B cell (primary cell): ENCODE measurements around the gene RIMBP2. TPM values are rescaled to one million over a fixed set of nuclear protein-coding genes. Genes with fewer than 3 reads are reported as not detected.

ENCODE experiments used
- ATAC-seq: fragments of 200-7000 bp; cut with Tn5 transposase; one replicate; pipeline ENCODE4 v1.10.0; 2021; ENCODE audit warnings: low read depth, mild to moderate bottlenecking, moderate number of reproducible peaks, moderate library complexity
- CTCF ChIA-PET: fragments of 350-600 bp; sonication (Branson Sonifier 250); formaldehyde crosslinking; loops from one replicate; lab custom pipeline; 2021; ENCODE audit warnings: antibody characterized with exemption, inconsistent platforms; lab: Charles Lee
- POLR2A ChIA-PET: fragments of 350-600 bp; sonication (Branson Sonifier 250); formaldehyde crosslinking; loops from one replicate; lab custom pipeline; 2021; ENCODE audit warnings: antibody characterized with exemption; lab: Charles Lee
- DNase-seq: peaks from one replicate; pipeline ENCODE4 v3.0.0; 2013
- H2AFZ ChIP-seq: 2 replicates; pipeline ENCODE4 v1.6.1; 2012; ENCODE audit warnings: mild to moderate bottlenecking, low read depth, low read length; ENCODE audit not compliant: insufficient read depth, poor library complexity, severe bottlenecking
- H3K27ac ChIP-seq, 2 donors: 1 replicate in 1 of 2; 2 replicates in 1 of 2; pipeline ENCODE4 v1.5.1; 2012 to 2013; ENCODE audit warnings: low read length in 2 of 2, mild to moderate bottlenecking in 2 of 2, moderate library complexity in 1 of 2
- H3K27me3 ChIP-seq, 4 experiments: fragments of 200-600 bp in 1 of 4; sonication (generic) in 1 of 4; replicated peaks in 1 of 4; 1 replicate in 2 of 4; 2 replicates in 2 of 4; pipeline versions ENCODE4 v1.6.1 to v1.7.0; 2013 to 2016; ENCODE audit warnings: low read length in 3 of 4, mild to moderate bottlenecking in 2 of 4, mixed read lengths in 1 of 4, moderate library complexity in 1 of 4; ENCODE audit not compliant: insufficient read depth in 4 of 4, control insufficient read depth in 3 of 4; ENCODE audit errors: control extremely low read depth in 1 of 4
- H3K36me3 ChIP-seq, 2 experiments: replicated peaks in 1 of 2; 1 replicate in 1 of 2; 2 replicates in 1 of 2; pipeline versions ENCODE4 v1.6.1 to v1.7.1; 2013; ENCODE audit warnings: low read length in 1 of 2; ENCODE audit not compliant: insufficient read depth in 2 of 2, control insufficient read depth in 1 of 2; ENCODE audit errors: control extremely low read depth in 1 of 2, extremely low read depth in 1 of 2
- H3K4me1 ChIP-seq, 2 donors: fragments of 200-600 bp in 1 of 2; sonication (generic) in 1 of 2; 1 replicate in 1 of 2; 2 replicates in 1 of 2; pipeline versions ENCODE4 v1.5.1 to v1.6.1; 2013 to 2017; ENCODE audit warnings: low read length in 2 of 2; ENCODE audit not compliant: control insufficient read depth in 2 of 2, insufficient read depth in 2 of 2
- H3K4me2 ChIP-seq: replicated peaks from 2 replicates; pipeline ENCODE3; 2012; ENCODE audit warnings: mild to moderate bottlenecking, low read depth, low read length; ENCODE audit not compliant: poor library complexity, severe bottlenecking
- H3K4me3 ChIP-seq, 5 experiments: fragments of 200-600 bp in 1 of 5; sonication (generic) in 1 of 5; 1 replicate in 3 of 5; 2 replicates in 2 of 5; pipeline versions ENCODE4 v1.5.1 to v1.7.0; 2011 to 2016; ENCODE audit warnings: low read length in 4 of 5, mild to moderate bottlenecking in 4 of 5, low read depth in 2 of 5, control low read depth in 1 of 5, moderate library complexity in 1 of 5; ENCODE audit not compliant: insufficient read depth in 1 of 5; ENCODE audit errors: control extremely low read depth in 1 of 5, extremely low read depth in 1 of 5
- H3K79me2 ChIP-seq: fragments of 200-600 bp; sonication (generic); one replicate; pipeline ENCODE4 v1.6.0; 2016; ENCODE audit warnings: low read length; ENCODE audit not compliant: control insufficient read depth, insufficient read depth
- H3K9ac ChIP-seq: fragments of 200-600 bp; sonication (generic); 2 replicates; pipeline ENCODE4 v1.6.1; 2017; ENCODE audit warnings: mild to moderate bottlenecking, low read length, moderate library complexity
- H3K9me3 ChIP-seq, 3 donors: one replicate each; pipeline versions ENCODE4 v1.6.1 to v1.7.1; 2013; ENCODE audit warnings: low read length in 2 of 3; ENCODE audit not compliant: control insufficient read depth in 2 of 3, insufficient read depth in 1 of 3; ENCODE audit errors: control extremely low read depth in 1 of 3
- H4K20me1 ChIP-seq: 2 replicates; pipeline ENCODE4 v1.6.0; 2012; ENCODE audit warnings: mild to moderate bottlenecking, low read length; ENCODE audit not compliant: insufficient read depth, control insufficient read depth, poor library complexity, severe bottlenecking
- H3K27ac Mint-ChIP-seq: one replicate; pipeline ENCODE4 v1.8.0; 2021; ENCODE audit warnings: mixed read lengths
- H3K27me3 Mint-ChIP-seq: one replicate; pipeline ENCODE4 v1.8.0; 2021; ENCODE audit warnings: mixed read lengths
- H3K4me1 Mint-ChIP-seq: one replicate; pipeline ENCODE4 v1.8.0; 2021; ENCODE audit warnings: mixed read lengths
- H3K4me3 Mint-ChIP-seq: one replicate; pipeline ENCODE4 v1.8.0; 2021; ENCODE audit warnings: mixed read lengths
- H3K9me3 Mint-ChIP-seq: one replicate; pipeline ENCODE4 v1.8.0; 2022; ENCODE audit warnings: mixed read lengths; ENCODE audit not compliant: insufficient read depth
- CTCF ChIP-seq: fragments of 200-600 bp; IDR thresholded peaks from one replicate; pipeline ENCODE4 v1.8.0; 2022; ENCODE audit warnings: antibody characterized with exemption, mild to moderate bottlenecking
- EZH2 ChIP-seq: IDR thresholded peaks from 2 replicates; pipeline ENCODE4 v1.6.1; 2012; ENCODE audit warnings: borderline replicate concordance, low read depth, mild to moderate bottlenecking, moderate library complexity, low read length; ENCODE audit not compliant: insufficient read depth, poor library complexity, severe bottlenecking
- WGBS: methylation state at CpG from one replicate; pipeline ENCODE4 v1.1.5; 2013; ENCODE audit warnings: missing lambda C conversion rate; ENCODE audit not compliant: insufficient coverage; 5-methylcytosine and 5-hydroxymethylcytosine counted together
- intact Hi-C: fragments of 100-400 bp; cut with micrococcal nuclease; formaldehyde crosslinking; loops from one replicate; pipeline ENCODE4 v1.10.0; 2022
- polyA plus RNA-seq: library from polyadenylated mRNA; depleted of rRNA; stranded (reverse); fragments of >200 nt; gene quantifications from 2 replicates; pipeline ENCODE4 v1.2.3, GENCODE V29; 2012
- total RNA-seq, 2 donors: library from RNA; stranded (reverse); fragments of 120-200 nt in 1 of 2; gene quantifications; 1 replicate in 1 of 2; 2 replicates in 1 of 2; pipeline versions ENCODE4 v1.2.3 to v1.2.4, GENCODE V29; 2013 to 2022

Gene RIMBP2
- total and polyA plus RNA-seq, 2 donors (not counting 1 experiment from before 2014, with no cell fraction given) = not detected

GRCh38 chr12:130709151-130709970, 6.7 kb downstream of the RIMBP2 start:
- WGBS = 80% methylated on average over 19 of the region's 29 CpGs
- Histone ChIP-seq H3K9ac (no peak overlapping the region), H2AFZ (no peak overlapping the region), H3K27ac (no peak overlapping the region), H3K4me1 (peaks cover 6 to 8% of the 10 kb centered on the region in 2 donors), H3K27me3 (peaks cover 0 to 10% (median 4%) of the 10 kb centered on the region in 4 experiments), H3K36me3 (no peaks in the 10 kb centered on the region), H3K9me3 (peaks cover 0 to 16% (median 0%) of the 10 kb centered on the region in 3 donors), H3K4me3 (no peak overlapping the region), H4K20me1 (no peaks in the 10 kb centered on the region), H3K79me2 (no peaks in the 10 kb centered on the region), H3K4me2 (no peak overlapping the region)
- ATAC-seq (no peak), DNase-seq (no peak)
- no peak overlapping the region for H3K27ac Mint-ChIP-seq
- CTCF ChIA-PET = no interaction called here
- TF ChIP-seq EZH2 = no peak
- TF ChIP-seq CTCF = no peak
- no peak overlapping the region for H3K4me3 Mint-ChIP-seq
- POLR2A ChIA-PET = no interaction called here
- intact Hi-C loops = no loop called here
- H3K4me1 Mint-ChIP-seq = no peaks in the 10 kb centered on the region
- H3K27me3 Mint-ChIP-seq = peaks cover 28% of the 10 kb centered on the region
- peaks cover 2% of the 10 kb centered on the region for H3K9me3 Mint-ChIP-seq

DNA sequence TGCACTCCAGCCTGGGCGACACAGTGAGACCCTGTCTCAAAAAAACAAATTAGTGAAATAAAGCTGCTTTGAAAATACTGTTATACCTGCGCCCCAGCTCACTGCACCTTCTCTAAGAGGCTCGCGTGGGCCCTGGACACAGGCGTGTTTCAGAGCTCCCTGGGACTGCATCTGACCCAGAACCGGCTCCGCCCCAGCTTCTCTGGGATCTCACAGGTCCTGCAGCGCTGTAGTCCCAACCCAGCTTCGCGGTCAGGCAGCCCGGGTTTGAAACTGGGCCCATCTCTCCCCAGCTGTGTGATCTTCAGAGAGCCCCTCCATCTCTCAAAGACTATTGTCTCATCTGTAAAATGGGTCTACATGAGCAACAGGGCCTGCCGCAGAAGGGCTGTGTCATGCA, 7.5 kb downstream of the RIMBP2 start:
- ATAC-seq (no peak), DNase-seq (no peak)
- 96% methylated on average over 12 of the region's 12 CpGs for WGBS
- ChIA-PET CTCF (no interaction called here), POLR2A (no interaction called here)
- Histone ChIP-seq H3K79me2 (no peaks in the 10 kb centered on the region), H3K4me3 (no peak overlapping the region), H4K20me1 (no peaks in the 10 kb centered on the region), H2AFZ (no peak overlapping the region), H3K36me3 (no peaks in the 10 kb centered on the region), H3K4me1 (peaks cover 0 to under 1% of the 10 kb centered on the region in 2 donors), H3K9me3 (peaks cover 0 to 16% (median 0%) of the 10 kb centered on the region in 3 donors), H3K27ac (no peak overlapping the region), H3K27me3 (peaks cover 0 to 3% (median 1%) of the 10 kb centered on the region in 4 experiments), H3K9ac (no peak overlapping the region), H3K4me2 (no peak overlapping the region)
- Mint-ChIP-seq H3K4me3 (no peak overlapping the region), H3K4me1 (no peaks in the 10 kb centered on the region), H3K27me3 (peaks cover 24% of the 10 kb centered on the region), H3K27ac (no peak overlapping the region), H3K9me3 (peaks cover 2% of the 10 kb centered on the region)
- TF ChIP-seq CTCF (no peak), EZH2 (no peak)
- intact Hi-C loops = no loop called here
